BLaER1 (cell line): ENCODE measurements around the gene B3GNT9.

Experiments used
- H3K27ac ChIP-seq: shearing (Covaris generic); formaldehyde crosslinking; 2 replicates; pipeline ENCODE4 v1.8.1; 2022
- H3K27me3 ChIP-seq: shearing (Covaris generic); formaldehyde crosslinking; 2 replicates; pipeline ENCODE4 v1.8.1; 2022
- H3K36me3 ChIP-seq: shearing (Covaris generic); formaldehyde crosslinking; 2 replicates; pipeline ENCODE4 v1.8.1; 2022
- H3K4me1 ChIP-seq: shearing (Covaris generic); formaldehyde crosslinking; 2 replicates; pipeline ENCODE4 v1.8.1; 2022
- H3K4me2 ChIP-seq: shearing (Covaris generic); formaldehyde crosslinking; 2 replicates; pipeline ENCODE4 v1.8.1; 2022
- H3K4me3 ChIP-seq: shearing (Covaris generic); formaldehyde crosslinking; 2 replicates; pipeline ENCODE4 v1.8.1; 2022
- H3K9ac ChIP-seq: shearing (Covaris generic); formaldehyde crosslinking; 2 replicates; pipeline ENCODE4 v1.8.1; 2022
- H3K9me3 ChIP-seq: shearing (Covaris generic); formaldehyde crosslinking; 2 replicates; pipeline ENCODE4 v1.8.1; 2022
- H4K20me1 ChIP-seq: shearing (Covaris generic); formaldehyde crosslinking; 2 replicates; pipeline ENCODE4 v1.8.1; 2022
- Cebpa-rat ChIP-seq: shearing (Covaris generic); IDR thresholded peaks from 2 replicates; pipeline ENCODE4 v1.8.1; 2022

The B3GNT9 gene

GRCh38 chr16:67150833-67151396 is at the start of gene B3GNT9:
Gene B3GNT9 (minus strand): TSS chr16:67150998. CDS start chr16:67150485, 513 bp downstream.
- Histone ChIP-seq H3K4me3 (peak within 1 kb of the TSS; percentile 68), H3K4me2 (peak within 1 kb of the TSS; percentile 90), H4K20me1 (peaks cover 98% of the 10 kb centered on the region), H3K27ac (no peak within 1 kb of the TSS), H3K4me1 (peaks cover 24% of the 10 kb centered on the region), H3K27me3 (peaks cover 48% of the 10 kb centered on the region), H3K9me3 (peaks cover 6% of the 10 kb centered on the region; the same call in 1 of the 2 replicates), H3K9ac (peak within 1 kb of the TSS; percentile 48; the same call in 1 of the 2 replicates), H3K36me3 (peaks cover 52% of the 10 kb centered on the region)
- no peak for TF ChIP-seq Cebpa-rat

- TF ChIP-seq Cebpa-rat = no peak
- no peak overlapping the region for H3K9ac ChIP-seq
- H3K27ac ChIP-seq = no peak overlapping the region
- no peak overlapping the region for H3K4me2 ChIP-seq
- peaks cover 84% of the 10 kb centered on the region for H3K36me3 ChIP-seq
- no peaks in the 10 kb centered on the region for H3K27me3 ChIP-seq
- H3K4me1 ChIP-seq = peaks cover 28% of the 10 kb centered on the region
- H3K4me3 ChIP-seq = no peak overlapping the region
- no peaks in the 10 kb centered on the region for H3K9me3 ChIP-seq
- H4K20me1 ChIP-seq = peaks cover 42% of the 10 kb centered on the region
Measured at GRCh38 chr16:67200491-67200890, 49.7 kb upstream of the B3GNT9 start.

GRCh38 chr16:67199808-67200198 is 49.0 kb upstream of the B3GNT9 start:
- Histone ChIP-seq H3K27ac (no peak overlapping the region), H4K20me1 (peaks cover 48% of the 10 kb centered on the region), H3K4me2 (no peak overlapping the region), H3K9ac (no peak overlapping the region), H3K4me3 (no peak overlapping the region), H3K9me3 (no peaks in the 10 kb centered on the region), H3K4me1 (peaks cover 28% of the 10 kb centered on the region), H3K36me3 (peaks cover 88% of the 10 kb centered on the region), H3K27me3 (no peaks in the 10 kb centered on the region)
- no peak for TF ChIP-seq Cebpa-rat

- no peak for TF ChIP-seq Cebpa-rat
- Histone ChIP-seq H3K27me3 (no peaks in the 10 kb centered on the region), H3K9me3 (no peaks in the 10 kb centered on the region), H3K4me1 (peaks cover 29% of the 10 kb centered on the region), H3K4me2 (peak within 1 kb of the TSS; percentile 60), H3K9ac (peak within 1 kb of the TSS; percentile 43; the same call in 1 of the 2 replicates), H3K36me3 (peaks cover 88% of the 10 kb centered on the region), H4K20me1 (peaks cover 50% of the 10 kb centered on the region), H3K4me3 (no peak within 1 kb of the TSS), H3K27ac (peak within 1 kb of the TSS; percentile 39; the same call in 1 of the 2 replicates)
Measured at GRCh38 chr16:67199011-67199807, 48.4 kb upstream of the B3GNT9 start, which contains the start of gene ELMO3. Gene ELMO3 (plus strand): TSS chr16:67199131. CDS start chr16:67199327, 196 bp downstream.

- Histone ChIP-seq H3K27ac (peak overlapping the region; percentile 39; the same call in 1 of the 2 replicates), H4K20me1 (peaks cover 56% of the 10 kb centered on the region), H3K9ac (peak overlapping the region; percentile 43; the same call in 1 of the 2 replicates)
Measured at GRCh38 chr16:67198238-67198734, 47.5 kb upstream of the B3GNT9 start.

GRCh38 chr16:67197704-67198103 is 46.9 kb upstream of the B3GNT9 start:
- Histone ChIP-seq H3K4me2 (peak overlapping the region; percentile 60), H3K9ac (peak overlapping the region; percentile 43; the same call in 1 of the 2 replicates), H3K4me1 (peaks cover 44% of the 10 kb centered on the region), H4K20me1 (peaks cover 62% of the 10 kb centered on the region), H3K27me3 (no peaks in the 10 kb centered on the region), H3K27ac (peak overlapping the region; percentile 39; the same call in 1 of the 2 replicates), H3K36me3 (peaks cover 86% of the 10 kb centered on the region), H3K4me3 (no peak overlapping the region), H3K9me3 (no peaks in the 10 kb centered on the region)
- TF ChIP-seq Cebpa-rat = no peak

More at GRCh38 chr16:67198238-67198734, 47.5 kb upstream of the B3GNT9 start:
- no peak for TF ChIP-seq Cebpa-rat
- Histone ChIP-seq H3K9me3 (no peaks in the 10 kb centered on the region), H3K27me3 (no peaks in the 10 kb centered on the region), H3K4me2 (peak overlapping the region; percentile 60), H3K4me3 (no peak overlapping the region), H3K36me3 (peaks cover 88% of the 10 kb centered on the region), H3K4me1 (peaks cover 38% of the 10 kb centered on the region)

- Histone ChIP-seq H3K27ac (0 out of 2 replicates have a peak overlapping the region, but pooled peaks have one; percentile 39), H3K27me3 (no peaks in the 10 kb centered on the region), H3K9me3 (no peaks in the 10 kb centered on the region), H3K9ac (peak overlapping the region; percentile 43; the same call in 1 of the 2 replicates), H3K4me3 (no peak overlapping the region), H4K20me1 (peaks cover 68% of the 10 kb centered on the region), H3K4me2 (no peak overlapping the region), H3K36me3 (peaks cover 77% of the 10 kb centered on the region), H3K4me1 (peaks cover 46% of the 10 kb centered on the region)
- no peak for TF ChIP-seq Cebpa-rat
Measured at GRCh38 chr16:67196881-67197280, 46.1 kb upstream of the B3GNT9 start.

GRCh38 chr16:67195676-67196075 is 44.9 kb upstream of the B3GNT9 start:
- H3K27ac ChIP-seq = no peak overlapping the region
- peaks cover 58% of the 10 kb centered on the region for H3K4me1 ChIP-seq
- no peaks in the 10 kb centered on the region for H3K9me3 ChIP-seq
- no peak overlapping the region for H3K4me3 ChIP-seq
- H3K27me3 ChIP-seq = no peaks in the 10 kb centered on the region
- no peak overlapping the region for H3K9ac ChIP-seq
- no peak for TF ChIP-seq Cebpa-rat
- H4K20me1 ChIP-seq = peaks cover 68% of the 10 kb centered on the region
- no peak overlapping the region for H3K4me2 ChIP-seq
- H3K36me3 ChIP-seq = peaks cover 65% of the 10 kb centered on the region

GRCh38 chr16:67194260-67194659 is 43.5 kb upstream of the B3GNT9 start:
- Histone ChIP-seq H3K4me1 (peaks cover 72% of the 10 kb centered on the region), H3K27me3 (no peaks in the 10 kb centered on the region), H3K9ac (no peak overlapping the region; the same call in 1 of the 2 replicates), H3K4me3 (no peak overlapping the region), H3K9me3 (no peaks in the 10 kb centered on the region), H3K36me3 (peaks cover 58% of the 10 kb centered on the region), H3K4me2 (peak overlapping the region; percentile 96), H4K20me1 (peaks cover 68% of the 10 kb centered on the region), H3K27ac (no peak overlapping the region)
- TF ChIP-seq Cebpa-rat = no peak
